Activated CD8-positive, alpha-beta T cell treated with anti-CD3 and anti-CD28 coated beads for 36 hours (primary cell): ENCODE data around the gene IL15. TPM values are rescaled to one million over a fixed set of nuclear protein-coding genes. Genes with fewer than 3 reads are reported as not detected.

ENCODE experiments used
- ATAC-seq: fragments of 200-7000 bp; cut with Tn5 transposase; one replicate; pipeline ENCODE4 v1.10.0; 2021; ENCODE audit warnings: mild to moderate bottlenecking, moderate library complexity
- CTCF ChIA-PET: fragments of 350-600 bp; sonication (Branson Sonifier 250); formaldehyde crosslinking; loops from one replicate; lab custom pipeline; 2021; ENCODE audit warnings: antibody characterized with exemption; lab: Charles Lee
- POLR2A ChIA-PET: fragments of 350-600 bp; sonication (Branson Sonifier 250); formaldehyde crosslinking; loops from one replicate; lab custom pipeline; 2021; ENCODE audit warnings: antibody characterized with exemption; lab: Charles Lee
- DNase-seq: peaks from one replicate; pipeline ENCODE4 v3.0.0-alpha.2; 2020
- H3K27ac Mint-ChIP-seq: one replicate; pipeline ENCODE4 v1.8.0; 2021; ENCODE audit warnings: mild to moderate bottlenecking, mixed read lengths
- H3K27me3 Mint-ChIP-seq: one replicate; pipeline ENCODE4 v1.8.0; 2021; ENCODE audit warnings: mixed read lengths
- H3K36me3 Mint-ChIP-seq: one replicate; pipeline ENCODE4 v1.8.0; 2021; ENCODE audit warnings: low read depth, mixed read lengths
- H3K4me1 Mint-ChIP-seq: one replicate; pipeline ENCODE4 v1.8.0; 2021; ENCODE audit warnings: low read depth, mixed read lengths
- H3K4me3 Mint-ChIP-seq: one replicate; pipeline ENCODE4 v1.8.0; 2021; ENCODE audit warnings: mild to moderate bottlenecking, moderate library complexity, mixed read lengths
- H3K9me3 Mint-ChIP-seq: one replicate; pipeline ENCODE4 v1.8.0; 2021; ENCODE audit warnings: mixed read lengths
- intact Hi-C: fragments of 100-400 bp; cut with micrococcal nuclease; formaldehyde crosslinking; loops from one replicate; pipeline ENCODE4 v1.10.0; 2022
- total RNA-seq, 2 experiments: library from RNA; stranded (reverse); gene quantifications; one replicate each; pipeline ENCODE4 v1.2.3, GENCODE V29; 2021
- TF ChIP-seq, protein P1 (sequence below): fragments of 200-600 bp; IDR thresholded peaks from one replicate; pipeline ENCODE4 v1.8.0; 2022; ENCODE audit warnings: antibody characterized with exemption, mild to moderate bottlenecking

The IL15 gene
- total RNA-seq, 2 experiments from 2014 or later, result 0.65 to 2.3 TPM

DNA sequence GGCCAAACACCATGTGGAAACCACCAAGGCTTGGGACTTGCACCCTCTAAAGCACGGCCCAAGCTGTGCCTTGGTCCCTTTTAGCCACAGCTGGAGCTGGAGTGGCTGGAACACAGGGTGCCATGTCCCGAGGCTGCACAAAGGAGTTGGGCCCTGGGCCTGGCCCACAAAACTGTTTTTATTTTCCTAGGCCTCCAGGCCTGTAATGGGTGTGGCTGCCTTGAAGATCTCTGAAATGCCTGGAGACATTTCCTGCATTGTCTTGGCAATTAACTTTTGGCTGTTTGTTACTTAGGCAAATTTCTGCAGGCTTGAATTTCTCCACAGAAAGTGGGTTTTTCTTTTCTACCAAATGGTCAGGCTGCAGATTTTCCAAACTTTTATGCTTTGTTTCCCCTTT, 55.7 kb downstream of the IL15 start:
- H3K36me3 Mint-ChIP-seq, result no peaks in the 10 kb centered on the region
- DNase-seq (no peak), ATAC-seq (no peak)
- intact Hi-C loops, result no loop called here
- no peak overlapping the region for H3K4me3 Mint-ChIP-seq
- no peaks in the 10 kb centered on the region for H3K4me1 Mint-ChIP-seq
- H3K9me3 Mint-ChIP-seq, result peaks cover 2% of the 10 kb centered on the region
- no peak overlapping the region for H3K27ac Mint-ChIP-seq
- TF ChIP-seq, protein P1, sequence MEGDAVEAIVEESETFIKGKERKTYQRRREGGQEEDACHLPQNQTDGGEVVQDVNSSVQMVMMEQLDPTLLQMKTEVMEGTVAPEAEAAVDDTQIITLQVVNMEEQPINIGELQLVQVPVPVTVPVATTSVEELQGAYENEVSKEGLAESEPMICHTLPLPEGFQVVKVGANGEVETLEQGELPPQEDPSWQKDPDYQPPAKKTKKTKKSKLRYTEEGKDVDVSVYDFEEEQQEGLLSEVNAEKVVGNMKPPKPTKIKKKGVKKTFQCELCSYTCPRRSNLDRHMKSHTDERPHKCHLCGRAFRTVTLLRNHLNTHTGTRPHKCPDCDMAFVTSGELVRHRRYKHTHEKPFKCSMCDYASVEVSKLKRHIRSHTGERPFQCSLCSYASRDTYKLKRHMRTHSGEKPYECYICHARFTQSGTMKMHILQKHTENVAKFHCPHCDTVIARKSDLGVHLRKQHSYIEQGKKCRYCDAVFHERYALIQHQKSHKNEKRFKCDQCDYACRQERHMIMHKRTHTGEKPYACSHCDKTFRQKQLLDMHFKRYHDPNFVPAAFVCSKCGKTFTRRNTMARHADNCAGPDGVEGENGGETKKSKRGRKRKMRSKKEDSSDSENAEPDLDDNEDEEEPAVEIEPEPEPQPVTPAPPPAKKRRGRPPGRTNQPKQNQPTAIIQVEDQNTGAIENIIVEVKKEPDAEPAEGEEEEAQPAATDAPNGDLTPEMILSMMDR, result no peak
- POLR2A ChIA-PET, result no interaction called here
- CTCF ChIA-PET, result no interaction called here
- no peaks in the 10 kb centered on the region for H3K27me3 Mint-ChIP-seq

- Mint-ChIP-seq H3K4me1 (no peaks in the 10 kb centered on the region), H3K27me3 (peaks cover 1% of the 10 kb centered on the region), H3K4me3 (no peak overlapping the region), H3K9me3 (no peaks in the 10 kb centered on the region), H3K27ac (no peak overlapping the region), H3K36me3 (no peaks in the 10 kb centered on the region)
- intact Hi-C loops, result no loop called here
- TF ChIP-seq, protein P1, result no peak
- ChIA-PET POLR2A (no interaction called here), CTCF (interaction anchor here (1.3 kb wide), 1 partner anchor 12 kb away, joined by 4 read pairs; no protein-coding TSS in a partner anchor)
- no peak for ATAC-seq
- no peak for DNase-seq
Observed at GRCh38 chr4:141697116-141697515, 60.7 kb downstream of the IL15 start.

- TF ChIP-seq, protein P1, result no peak
- Mint-ChIP-seq H3K4me3 (no peak overlapping the region), H3K4me1 (no peaks in the 10 kb centered on the region), H3K27ac (no peak overlapping the region), H3K27me3 (peaks cover 1% of the 10 kb centered on the region), H3K9me3 (no peaks in the 10 kb centered on the region), H3K36me3 (no peaks in the 10 kb centered on the region)
- POLR2A ChIA-PET, result no interaction called here
- DNase-seq, result peak; percentile 7
- intact Hi-C loops, result no loop called here
- CTCF ChIA-PET, result interaction anchor here (1.1 kb wide), 1 partner anchor 9 kb away, joined by 3 read pairs; no protein-coding TSS in a partner anchor
- ATAC-seq, result no peak
Observed at GRCh38 chr4:141702472-141703182, 66.2 kb downstream of the IL15 start.

GRCh38 chr4:141703497-141703896, 67.1 kb downstream of the IL15 start:
- Mint-ChIP-seq H3K9me3 (no peaks in the 10 kb centered on the region), H3K27me3 (peaks cover 1% of the 10 kb centered on the region), H3K27ac (no peak overlapping the region), H3K36me3 (no peaks in the 10 kb centered on the region), H3K4me3 (no peak overlapping the region), H3K4me1 (no peaks in the 10 kb centered on the region)
- no peak for ATAC-seq
- POLR2A ChIA-PET, result no interaction called here
- CTCF ChIA-PET, result no interaction called here
- intact Hi-C loops, result no loop called here
- DNase-seq, result no peak
- TF ChIP-seq, protein P1, result no peak

GRCh38 chr4:141705048-141705746, 68.8 kb downstream of the IL15 start:
- Mint-ChIP-seq H3K9me3 (no peaks in the 10 kb centered on the region), H3K27ac (no peak overlapping the region), H3K4me1 (no peaks in the 10 kb centered on the region), H3K36me3 (no peaks in the 10 kb centered on the region), H3K4me3 (no peak overlapping the region), H3K27me3 (peaks cover 1% of the 10 kb centered on the region)
- DNase-seq (no peak), ATAC-seq (no peak)
- ChIA-PET CTCF (no interaction called here), POLR2A (no interaction called here)
- intact Hi-C loops, result no loop called here
- TF ChIP-seq, protein P1, result no peak
